ENCODE results near the gene PNISR. TPM values are rescaled to one million over a fixed set of nuclear protein-coding genes. Genes with fewer than 3 reads are reported as not detected.

PNISR gene
- polyA plus RNA-seq, 1 of the 3 experiments (the other 2 are of a cell fraction): 39.1 TPM

DNA sequence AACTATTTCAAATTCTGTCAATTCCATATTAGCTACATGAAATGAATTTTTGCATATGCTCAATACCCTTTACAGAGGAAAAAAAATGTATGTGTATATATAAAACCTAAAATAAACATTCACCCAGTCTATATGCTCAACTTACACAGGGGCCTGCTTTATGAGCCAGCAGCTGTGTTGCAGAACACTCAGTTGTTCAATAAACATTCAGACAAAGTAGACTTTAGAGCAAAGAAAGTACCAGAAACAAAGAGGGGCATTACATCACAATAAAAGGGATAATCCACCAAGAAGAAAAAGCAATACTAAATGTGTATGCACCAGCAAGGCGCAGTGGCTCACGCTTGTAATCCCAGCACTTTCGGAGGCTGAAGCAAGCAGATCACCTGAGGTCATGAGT, 40.6 kb downstream of the PNISR start (continued):
- TF ChIP-seq NFIC (IDR thresholded peaks at IDR 0.05; ENCODE audit: borderline replicate concordance) (no peak), FOXJ3 (CRISPR knock-in tag; IDR thresholded peaks at IDR 0.05) (no peak)
- TF ChIP-seq, protein P1, sequence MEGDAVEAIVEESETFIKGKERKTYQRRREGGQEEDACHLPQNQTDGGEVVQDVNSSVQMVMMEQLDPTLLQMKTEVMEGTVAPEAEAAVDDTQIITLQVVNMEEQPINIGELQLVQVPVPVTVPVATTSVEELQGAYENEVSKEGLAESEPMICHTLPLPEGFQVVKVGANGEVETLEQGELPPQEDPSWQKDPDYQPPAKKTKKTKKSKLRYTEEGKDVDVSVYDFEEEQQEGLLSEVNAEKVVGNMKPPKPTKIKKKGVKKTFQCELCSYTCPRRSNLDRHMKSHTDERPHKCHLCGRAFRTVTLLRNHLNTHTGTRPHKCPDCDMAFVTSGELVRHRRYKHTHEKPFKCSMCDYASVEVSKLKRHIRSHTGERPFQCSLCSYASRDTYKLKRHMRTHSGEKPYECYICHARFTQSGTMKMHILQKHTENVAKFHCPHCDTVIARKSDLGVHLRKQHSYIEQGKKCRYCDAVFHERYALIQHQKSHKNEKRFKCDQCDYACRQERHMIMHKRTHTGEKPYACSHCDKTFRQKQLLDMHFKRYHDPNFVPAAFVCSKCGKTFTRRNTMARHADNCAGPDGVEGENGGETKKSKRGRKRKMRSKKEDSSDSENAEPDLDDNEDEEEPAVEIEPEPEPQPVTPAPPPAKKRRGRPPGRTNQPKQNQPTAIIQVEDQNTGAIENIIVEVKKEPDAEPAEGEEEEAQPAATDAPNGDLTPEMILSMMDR (IDR thresholded peaks at IDR 0.05): no peak
- TF ChIP-seq, protein P2, sequence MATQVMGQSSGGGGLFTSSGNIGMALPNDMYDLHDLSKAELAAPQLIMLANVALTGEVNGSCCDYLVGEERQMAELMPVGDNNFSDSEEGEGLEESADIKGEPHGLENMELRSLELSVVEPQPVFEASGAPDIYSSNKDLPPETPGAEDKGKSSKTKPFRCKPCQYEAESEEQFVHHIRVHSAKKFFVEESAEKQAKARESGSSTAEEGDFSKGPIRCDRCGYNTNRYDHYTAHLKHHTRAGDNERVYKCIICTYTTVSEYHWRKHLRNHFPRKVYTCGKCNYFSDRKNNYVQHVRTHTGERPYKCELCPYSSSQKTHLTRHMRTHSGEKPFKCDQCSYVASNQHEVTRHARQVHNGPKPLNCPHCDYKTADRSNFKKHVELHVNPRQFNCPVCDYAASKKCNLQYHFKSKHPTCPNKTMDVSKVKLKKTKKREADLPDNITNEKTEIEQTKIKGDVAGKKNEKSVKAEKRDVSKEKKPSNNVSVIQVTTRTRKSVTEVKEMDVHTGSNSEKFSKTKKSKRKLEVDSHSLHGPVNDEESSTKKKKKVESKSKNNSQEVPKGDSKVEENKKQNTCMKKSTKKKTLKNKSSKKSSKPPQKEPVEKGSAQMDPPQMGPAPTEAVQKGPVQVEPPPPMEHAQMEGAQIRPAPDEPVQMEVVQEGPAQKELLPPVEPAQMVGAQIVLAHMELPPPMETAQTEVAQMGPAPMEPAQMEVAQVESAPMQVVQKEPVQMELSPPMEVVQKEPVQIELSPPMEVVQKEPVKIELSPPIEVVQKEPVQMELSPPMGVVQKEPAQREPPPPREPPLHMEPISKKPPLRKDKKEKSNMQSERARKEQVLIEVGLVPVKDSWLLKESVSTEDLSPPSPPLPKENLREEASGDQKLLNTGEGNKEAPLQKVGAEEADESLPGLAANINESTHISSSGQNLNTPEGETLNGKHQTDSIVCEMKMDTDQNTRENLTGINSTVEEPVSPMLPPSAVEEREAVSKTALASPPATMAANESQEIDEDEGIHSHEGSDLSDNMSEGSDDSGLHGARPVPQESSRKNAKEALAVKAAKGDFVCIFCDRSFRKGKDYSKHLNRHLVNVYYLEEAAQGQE (IDR thresholded peaks at IDR 0.05; ENCODE audit: low read depth, low read length): no peak

DNA sequence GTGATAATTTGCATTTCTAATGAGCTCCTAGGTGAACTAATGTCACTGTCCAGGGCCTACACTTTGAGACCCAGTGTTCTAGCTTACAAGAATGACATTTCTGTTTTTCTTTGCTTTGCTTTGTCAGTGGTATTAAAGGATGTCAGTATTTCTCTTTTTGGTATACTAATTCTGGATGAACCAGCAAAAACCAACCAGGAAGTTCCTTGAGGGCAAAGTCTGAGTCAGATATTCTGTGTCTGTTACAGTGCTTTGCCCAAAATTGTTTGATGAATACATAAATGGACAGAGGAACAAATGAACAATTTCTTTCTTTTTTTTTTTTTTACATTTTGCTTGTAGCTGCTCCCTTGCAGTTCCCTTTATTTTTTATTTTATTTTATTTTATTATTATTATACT, 46.5 kb downstream of the PNISR start:
- Histone ChIP-seq H3F3A (replicated peaks; ENCODE audit: insufficient read depth) (no peaks in the 10 kb centered on the region), H3K27ac (ENCODE audit: low read depth in 2 of 2, low read length in 1 of 2) (no peak overlapping the region), H3K4me1 (ENCODE audit: control insufficient read depth in 1 of 2, insufficient read depth in 2 of 2, low read depth in 1 of 2, low read length in 1 of 2) (no peaks in the 10 kb centered on the region; a peak in 1 of 4 replicates), H3K27me3 (ENCODE audit: insufficient read depth) (no peaks in the 10 kb centered on the region), H3K79me2 (ENCODE audit: insufficient read depth) (no peaks in the 10 kb centered on the region), H3K9me2 (no peaks in the 10 kb centered on the region), H3K4me2 (no peak overlapping the region), H3K9ac (no peak overlapping the region), H3K4me3 (ENCODE audit: low read depth in 2 of 2, low read length in 1 of 2) (no peak overlapping the region), H3K9me3 (no peaks in the 10 kb centered on the region; the same call in 1 of the 2 replicates), H3K36me3 (replicated peaks in 1 of 2; ENCODE audit: control insufficient read depth in 1 of 2, insufficient read depth in 2 of 2, low read length in 1 of 2) (no peaks in the 10 kb centered on the region), H4K20me1 (ENCODE audit: insufficient read depth) (no peaks in the 10 kb centered on the region), H2AFZ (ENCODE audit: low read depth) (0 out of 2 replicates have a peak overlapping the region, but pooled peaks have one; percentile 9)
- ChIA-PET CTCF (interaction anchor here (1.1 kb wide), 1 partner anchor 11 kb away, joined by 3 read pairs; no protein-coding TSS in a partner anchor), POLR2A (interaction anchor here (0.6 kb wide), 1 partner anchor 29 kb away, joined by 3 read pairs; no protein-coding TSS in a partner anchor)
- DNase-seq: no peak
- TF ChIP-seq, protein P3, sequence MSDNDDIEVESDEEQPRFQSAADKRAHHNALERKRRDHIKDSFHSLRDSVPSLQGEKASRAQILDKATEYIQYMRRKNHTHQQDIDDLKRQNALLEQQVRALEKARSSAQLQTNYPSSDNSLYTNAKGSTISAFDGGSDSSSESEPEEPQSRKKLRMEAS (IDR thresholded peaks at IDR 0.05; ENCODE audit: low read depth): no peak
- TF ChIP-seq, protein P2 (IDR thresholded peaks at IDR 0.05; ENCODE audit: low read depth, low read length): no peak
- TF ChIP-seq, protein P4, sequence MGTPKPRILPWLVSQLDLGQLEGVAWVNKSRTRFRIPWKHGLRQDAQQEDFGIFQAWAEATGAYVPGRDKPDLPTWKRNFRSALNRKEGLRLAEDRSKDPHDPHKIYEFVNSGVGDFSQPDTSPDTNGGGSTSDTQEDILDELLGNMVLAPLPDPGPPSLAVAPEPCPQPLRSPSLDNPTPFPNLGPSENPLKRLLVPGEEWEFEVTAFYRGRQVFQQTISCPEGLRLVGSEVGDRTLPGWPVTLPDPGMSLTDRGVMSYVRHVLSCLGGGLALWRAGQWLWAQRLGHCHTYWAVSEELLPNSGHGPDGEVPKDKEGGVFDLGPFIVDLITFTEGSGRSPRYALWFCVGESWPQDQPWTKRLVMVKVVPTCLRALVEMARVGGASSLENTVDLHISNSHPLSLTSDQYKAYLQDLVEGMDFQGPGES (IDR thresholded peaks at IDR 0.05; ENCODE audit: low read depth, low read length): no peak
- TF ChIP-seq RFX5 (IDR thresholded peaks at IDR 0.05; ENCODE audit: low read length) (no peak), RAD21 (IDR thresholded peaks at IDR 0.05; ENCODE audit: low read length) (no peak), NFIC (IDR thresholded peaks at IDR 0.05; ENCODE audit: borderline replicate concordance) (no peak), FOSL2 (IDR thresholded peaks at IDR 0.05; ENCODE audit: borderline replicate concordance, low read depth) (no peak), FOXM1 (IDR thresholded peaks at IDR 0.05; ENCODE audit: low read depth) (no peak), RXRA (IDR thresholded peaks at IDR 0.05; ENCODE audit: borderline replicate concordance, low read depth) (no peak), GABPA (IDR thresholded peaks at IDR 0.05; ENCODE audit: low read depth) (no peak)
- TF ChIP-seq, protein P1 (IDR thresholded peaks at IDR 0.05): no peak
- TF ChIP-seq, protein P5, sequence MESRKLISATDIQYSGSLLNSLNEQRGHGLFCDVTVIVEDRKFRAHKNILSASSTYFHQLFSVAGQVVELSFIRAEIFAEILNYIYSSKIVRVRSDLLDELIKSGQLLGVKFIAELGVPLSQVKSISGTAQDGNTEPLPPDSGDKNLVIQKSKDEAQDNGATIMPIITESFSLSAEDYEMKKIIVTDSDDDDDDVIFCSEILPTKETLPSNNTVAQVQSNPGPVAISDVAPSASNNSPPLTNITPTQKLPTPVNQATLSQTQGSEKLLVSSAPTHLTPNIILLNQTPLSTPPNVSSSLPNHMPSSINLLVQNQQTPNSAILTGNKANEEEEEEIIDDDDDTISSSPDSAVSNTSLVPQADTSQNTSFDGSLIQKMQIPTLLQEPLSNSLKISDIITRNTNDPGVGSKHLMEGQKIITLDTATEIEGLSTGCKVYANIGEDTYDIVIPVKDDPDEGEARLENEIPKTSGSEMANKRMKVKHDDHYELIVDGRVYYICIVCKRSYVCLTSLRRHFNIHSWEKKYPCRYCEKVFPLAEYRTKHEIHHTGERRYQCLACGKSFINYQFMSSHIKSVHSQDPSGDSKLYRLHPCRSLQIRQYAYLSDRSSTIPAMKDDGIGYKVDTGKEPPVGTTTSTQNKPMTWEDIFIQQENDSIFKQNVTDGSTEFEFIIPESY (IDR thresholded peaks at IDR 0.05; ENCODE audit: borderline replicate concordance, low read depth): no peak
